ENCODE results near the gene EIF5A. TPM values are rescaled to one million over a fixed set of nuclear protein-coding genes. Genes with fewer than 3 reads are reported as not detected.

EIF5A gene
- total RNA-seq, 4 donors from 2014 or later, result 115 to 384 (median 273) TPM

DNA sequence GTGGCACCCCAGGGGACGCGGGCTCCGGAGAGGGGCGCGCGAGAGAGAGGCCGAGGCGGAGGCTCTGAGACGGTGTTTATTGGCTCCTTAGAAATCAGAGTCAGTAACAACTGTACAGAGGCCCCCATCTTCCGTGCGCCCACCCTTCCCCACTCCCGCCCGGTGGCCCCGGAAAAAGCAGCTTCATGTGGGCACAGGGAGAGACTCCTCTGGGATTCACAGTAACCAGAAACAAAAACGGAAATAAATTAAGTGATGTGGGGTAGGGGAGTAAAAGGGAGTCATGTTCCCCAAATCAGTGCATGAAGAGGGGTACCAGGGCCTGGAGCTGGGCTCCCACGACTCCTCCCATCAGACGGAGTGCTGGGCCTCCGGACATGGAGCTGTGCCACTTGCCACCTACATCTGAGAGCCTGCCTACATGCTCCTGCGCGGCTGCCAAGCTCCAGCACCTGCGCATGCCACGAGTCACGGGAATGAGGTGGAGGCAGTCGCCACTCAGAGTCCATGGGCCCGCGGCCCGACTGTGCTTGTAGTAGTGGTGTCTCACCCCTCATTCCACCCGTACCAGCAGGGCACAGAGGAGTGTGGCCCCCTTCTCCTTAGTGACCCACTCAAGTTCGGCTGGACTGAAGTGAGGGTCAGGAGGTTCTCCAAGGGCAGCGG, 8.3 kb downstream of the EIF5A start:
- intact Hi-C loops (cut with DNase I; ENCODE audit: low total_unique reads), result no loop called here
- peaks cover 0 to 67% of the 10 kb centered on the region in 2 donors for H3K36me3 ChIP-seq
- peak overlapping the region; percentile 92 to 97 (median 93) for H3K27ac ChIP-seq
- H3K27me3 ChIP-seq, result no peaks in the 10 kb centered on the region
- DNase-seq, result peak in 1 of 2 donors; percentile 51
- peak overlapping the region; percentile 86 to 98 (median 92) for H3K4me3 ChIP-seq
- no peak for TF ChIP-seq CTCF (IDR thresholded peaks at IDR 0.05 in 4 of 5, conservative IDR thresholded peaks at IDR 0.05 in 1 of 5)
- TF ChIP-seq POLR2A (IDR thresholded peaks at IDR 0.05), result no peak
- peak in 1 of 2 donors; percentile 7 for ATAC-seq
- H3K4me1 ChIP-seq, result peaks cover 39 to 40% of the 10 kb centered on the region in 2 donors
- no peaks in the 10 kb centered on the region for H3K9me3 ChIP-seq
- in situ Hi-C loops (cut with MboI; ENCODE audit: low sequenced_read_pairs in 4 of 4), result no loop called here

GRCh38 chr17:7317161-7317803, 9.9 kb downstream of the EIF5A start:
- H3K4me1 ChIP-seq, result peaks cover 27 to 33% of the 10 kb centered on the region in 2 donors
- intact Hi-C loops (cut with DNase I; ENCODE audit: low total_unique reads), result no loop called here
- ATAC-seq (no peak), DNase-seq (no peak)
- H3K4me3 ChIP-seq, result no peak overlapping the region
- no peaks in the 10 kb centered on the region for H3K27me3 ChIP-seq
- peaks cover 0 to 69% of the 10 kb centered on the region in 2 donors for H3K36me3 ChIP-seq
- H3K27ac ChIP-seq, result no peak overlapping the region
- in situ Hi-C loops (cut with MboI; ENCODE audit: low sequenced_read_pairs in 4 of 4), result no loop called here
- no peaks in the 10 kb centered on the region for H3K9me3 ChIP-seq
- no peak for TF ChIP-seq POLR2A (IDR thresholded peaks at IDR 0.05)
- no peak for TF ChIP-seq CTCF (IDR thresholded peaks at IDR 0.05 in 4 of 5, conservative IDR thresholded peaks at IDR 0.05 in 1 of 5)

GRCh38 chr17:7318121-7318860, 10.9 kb downstream of the EIF5A start:
- H3K9me3 ChIP-seq, result no peaks in the 10 kb centered on the region
- DNase-seq (no peak), ATAC-seq (no peak)
- no peak overlapping the region for H3K4me3 ChIP-seq
- H3K27me3 ChIP-seq, result no peaks in the 10 kb centered on the region
- no peak for TF ChIP-seq CTCF (IDR thresholded peaks at IDR 0.05 in 4 of 5, conservative IDR thresholded peaks at IDR 0.05 in 1 of 5)
- TF ChIP-seq POLR2A (IDR thresholded peaks at IDR 0.05), result no peak
- in situ Hi-C loops (cut with MboI; ENCODE audit: low sequenced_read_pairs in 4 of 4) (no loop called here), intact Hi-C loops (cut with DNase I; ENCODE audit: low total_unique reads) (no loop called here)
- peaks cover 20 to 23% of the 10 kb centered on the region in 2 donors for H3K4me1 ChIP-seq
- H3K27ac ChIP-seq, result no peak overlapping the region
- H3K36me3 ChIP-seq, result peaks cover 0 to 69% of the 10 kb centered on the region in 2 donors

GRCh38 chr17:7321466-7321865, 14.0 kb downstream of the EIF5A start:
- Histone ChIP-seq H3K4me1 (no peaks in the 10 kb centered on the region), H3K4me3 (no peak overlapping the region), H3K9me3 (no peaks in the 10 kb centered on the region), H3K27me3 (no peaks in the 10 kb centered on the region), H3K27ac (no peak overlapping the region), H3K36me3 (peaks cover 0 to 87% of the 10 kb centered on the region in 2 donors)
- DNase-seq, result no peak
- intact Hi-C loops (cut with DNase I; ENCODE audit: low total_unique reads), result no loop called here
- TF ChIP-seq POLR2A (IDR thresholded peaks at IDR 0.05) (no peak), CTCF (IDR thresholded peaks at IDR 0.05 in 4 of 5, conservative IDR thresholded peaks at IDR 0.05 in 1 of 5) (no peak)
- ATAC-seq, result no peak
- in situ Hi-C loops (cut with MboI; ENCODE audit: low sequenced_read_pairs in 4 of 4), result no loop called here

Data from gastrocnemius medialis (tissue), 4 donors.